NCI-H446 (cell line): ENCODE results near the gene STING1.
"Not testable (repeated sequence)": the region's sequence is repeated elsewhere in the genome, so short reads cannot be mapped to it uniquely, and the experiment has no call there.

ENCODE experiments used
- DNase-seq, 2 experiments: peaks; one replicate each; lab custom pipeline; 2025; lab: John Stamatoyannopoulos, UW

STING1 gene

DNA sequence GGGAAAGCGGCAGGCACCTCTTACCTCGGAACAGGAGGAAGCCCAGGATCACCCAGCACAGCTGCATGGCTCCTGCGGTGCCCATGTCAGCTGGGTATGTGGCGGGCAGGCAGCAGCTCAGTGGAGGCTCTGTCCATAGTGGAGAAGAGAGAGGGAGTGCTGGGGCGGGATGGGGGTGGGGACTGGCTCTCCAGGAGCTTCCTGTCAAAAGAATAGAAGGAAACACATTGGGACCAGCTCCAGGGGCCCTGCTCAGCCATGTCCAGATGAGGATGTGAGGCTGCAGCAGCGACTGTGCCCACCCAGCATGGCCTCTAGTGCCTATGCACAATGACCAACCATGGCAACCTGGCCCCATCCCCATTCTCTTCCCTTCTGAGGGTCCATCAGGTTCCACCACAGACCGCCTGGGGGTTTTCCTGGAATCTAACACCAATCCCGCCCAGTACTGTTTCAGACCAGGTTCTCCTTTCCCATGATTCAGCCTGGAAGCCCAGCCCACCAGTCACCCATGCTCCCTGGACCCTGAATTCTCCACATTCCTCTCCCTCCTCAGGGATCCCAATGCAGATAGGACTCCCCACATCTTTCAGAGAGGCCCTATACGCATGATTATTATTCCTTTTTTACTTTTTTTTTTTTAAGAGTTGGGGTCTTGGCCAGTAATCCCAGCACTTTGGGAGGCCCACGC is 19.8 kb downstream of the STING1 start, which contains the start of gene ECSCR:
ECSCR (minus strand) TSS at position 158 of the 691 bp plus-strand sequence; CDS start at position 85, 73 bp downstream.
- DNase-seq = no peak

DNA sequence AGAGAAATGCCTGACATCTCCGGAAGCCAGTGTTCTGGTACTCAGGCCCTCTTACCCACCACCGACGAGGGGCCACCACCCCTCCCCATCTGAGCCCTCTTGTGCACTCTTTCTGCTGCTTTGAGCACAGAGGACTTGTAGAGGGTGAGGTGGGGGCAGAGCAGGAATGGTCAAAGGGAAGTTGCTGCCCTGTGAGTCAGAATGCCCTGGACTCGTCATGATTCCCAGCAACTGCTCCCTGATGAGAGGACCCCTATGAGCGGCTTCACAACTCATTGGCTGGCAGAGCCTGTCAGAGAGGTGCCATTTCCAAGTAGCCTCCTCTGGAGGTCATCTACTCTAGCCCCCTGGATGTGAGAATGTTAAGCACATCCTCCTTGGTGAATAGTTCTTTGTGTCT is 20.9 kb downstream of the STING1 start:
- no peak for DNase-seq

DNA sequence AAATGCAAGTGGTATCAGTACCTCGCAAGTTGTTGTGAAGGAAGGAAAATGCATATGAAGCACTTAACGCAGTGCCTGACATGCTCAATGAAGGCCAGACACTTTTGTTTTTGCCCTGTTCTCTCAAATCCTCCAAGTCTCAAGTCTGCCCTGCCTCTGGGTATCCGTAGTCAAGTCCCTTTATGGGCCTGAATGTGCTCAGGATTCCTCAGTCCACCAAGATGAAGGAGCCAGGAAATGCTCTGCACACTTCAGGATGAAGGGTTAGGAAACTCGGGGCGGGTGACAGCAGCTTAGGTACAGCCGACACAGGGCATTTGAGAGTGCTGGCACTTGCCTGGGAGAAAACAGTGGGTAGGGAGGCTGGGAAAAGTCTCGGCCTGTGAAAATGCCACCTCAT is 21.4 kb downstream of the STING1 start:
- no peak for DNase-seq

DNA sequence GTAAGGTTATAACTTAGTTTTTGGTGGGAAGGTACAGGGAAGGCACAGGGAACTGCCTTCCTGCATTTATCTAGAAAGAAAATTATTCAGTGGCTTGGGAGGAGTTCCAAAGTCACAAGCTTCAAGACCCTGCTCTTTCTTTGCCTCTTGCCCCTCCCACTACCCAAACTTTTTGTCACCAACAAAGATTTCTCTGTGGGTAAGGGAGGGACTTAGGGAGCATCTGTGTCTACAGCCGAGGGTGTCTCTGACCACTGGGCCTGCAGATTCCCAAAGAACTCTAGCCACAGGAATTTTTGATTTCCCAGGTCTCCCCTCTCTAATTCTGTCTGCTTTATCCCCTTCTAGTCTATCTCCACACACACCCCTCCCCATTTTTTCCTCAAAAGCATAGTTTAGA is 22.1 kb downstream of the STING1 start:
- no peak for DNase-seq

DNA sequence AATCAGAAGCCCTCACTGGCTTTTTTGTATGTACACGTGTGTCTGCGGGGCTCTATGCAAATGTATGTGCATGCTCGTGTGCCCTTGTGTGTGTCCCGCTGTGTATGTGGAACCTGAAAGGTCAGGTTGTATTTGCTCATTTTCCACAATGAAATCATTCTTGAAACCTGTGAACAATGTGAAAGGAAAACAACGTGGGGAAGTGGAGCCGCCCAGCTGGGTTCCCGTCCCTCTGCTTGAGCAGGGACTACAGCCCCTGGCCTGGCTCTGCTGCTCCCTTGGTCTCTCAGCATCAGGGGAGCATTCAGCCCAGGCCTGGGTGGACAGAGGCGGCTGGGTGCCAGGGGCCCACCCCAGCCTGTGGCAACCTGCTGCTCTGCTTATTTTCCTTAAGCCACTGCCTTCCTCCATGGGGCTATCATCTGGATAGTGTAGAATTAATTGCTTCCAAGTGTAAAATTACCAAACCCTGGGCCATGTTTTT is 23.1 kb downstream of the STING1 start:
- DNase-seq = no peak

DNA sequence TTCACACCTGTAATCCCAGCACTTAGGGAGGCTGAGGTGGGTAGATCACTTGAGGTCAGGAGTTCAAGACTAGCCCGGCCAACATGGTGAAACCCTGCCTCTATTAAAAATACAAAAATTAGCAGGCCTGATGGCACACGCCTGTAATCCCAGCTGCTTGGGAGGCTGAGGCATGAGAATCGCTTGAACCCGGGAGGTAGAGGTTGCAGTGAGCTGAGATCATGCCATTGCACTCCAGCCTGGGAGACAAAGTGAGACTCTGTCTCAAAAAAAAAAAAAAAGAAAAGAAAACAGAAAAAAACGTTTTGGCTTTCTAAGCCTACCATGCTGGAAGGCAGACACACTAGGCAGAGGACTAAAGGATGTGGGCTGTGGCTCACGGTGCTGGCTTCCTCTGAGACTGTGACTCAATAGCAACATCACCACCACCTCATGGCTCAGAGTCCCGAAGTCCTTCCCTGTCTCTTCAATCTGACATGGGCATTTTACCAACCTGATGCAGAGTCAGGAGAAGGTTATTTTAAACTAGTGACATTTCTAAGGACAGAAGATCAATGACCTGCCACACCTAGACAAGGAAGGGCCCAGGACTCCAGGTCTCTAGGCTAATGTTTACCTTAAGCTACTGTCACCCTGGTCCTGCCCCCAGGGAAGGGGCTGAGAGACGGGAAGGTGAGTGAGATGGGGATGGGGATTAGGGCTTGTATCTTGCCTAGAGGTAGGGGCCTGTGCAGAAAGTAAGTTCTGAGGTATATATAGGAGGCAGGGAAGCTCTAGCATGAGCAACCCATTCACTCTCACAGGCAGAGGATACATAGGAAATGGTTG is 23.8 kb downstream of the STING1 start:
- no peak for DNase-seq

DNA sequence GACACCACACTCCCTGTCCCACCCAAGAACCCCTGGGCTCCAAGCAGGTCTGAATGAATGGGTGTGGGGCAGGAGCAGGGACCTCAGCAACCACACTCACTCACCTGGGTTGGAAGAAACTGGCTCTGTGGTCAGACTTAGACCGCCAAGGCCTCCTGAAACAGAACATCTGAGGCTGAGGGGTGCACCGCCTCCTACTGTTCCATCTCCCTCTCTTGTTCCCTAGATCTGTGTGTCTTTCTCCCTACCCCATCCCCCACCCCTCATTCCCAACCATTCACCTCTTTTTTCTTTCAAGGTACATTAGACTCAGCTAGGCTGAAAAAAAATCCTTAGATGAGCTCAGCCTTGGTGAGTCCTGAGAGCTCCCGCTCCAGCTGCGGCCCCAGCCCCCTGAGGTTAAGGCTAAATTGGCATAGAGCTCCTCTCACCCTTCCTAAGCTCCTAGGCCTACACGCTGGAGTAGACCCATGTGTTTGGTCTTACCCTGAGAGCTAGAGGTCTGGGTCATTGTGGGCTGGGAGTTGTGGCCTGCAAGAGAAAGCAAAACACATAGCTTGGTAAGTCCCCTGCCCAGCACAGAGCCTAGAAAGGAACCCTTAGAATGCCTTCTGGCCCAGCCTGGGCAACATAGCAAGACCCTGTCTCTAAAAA is 24.8 kb downstream of the STING1 start:
- DNase-seq = no peak

DNA sequence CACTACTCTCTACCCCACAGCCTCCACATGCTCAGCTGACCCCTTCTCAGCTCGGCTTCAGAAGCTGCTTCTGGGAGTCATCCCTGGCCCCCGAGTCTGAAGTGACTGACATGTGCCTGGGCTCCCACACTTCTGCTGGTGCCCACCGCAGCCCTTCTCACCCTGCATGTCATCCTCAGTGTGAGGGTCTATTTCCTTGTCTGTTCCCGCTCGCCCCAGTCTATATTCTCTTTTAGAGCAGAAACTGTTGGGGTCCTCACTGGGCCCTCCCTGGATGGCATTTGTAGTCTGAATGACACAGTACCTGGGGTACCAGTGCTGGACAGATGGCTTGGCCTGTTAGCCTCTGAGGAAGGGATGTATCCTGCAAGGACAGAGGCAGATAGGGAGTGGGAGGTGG is 25.3 kb downstream of the STING1 start:
- DNase-seq = no peak

DNA sequence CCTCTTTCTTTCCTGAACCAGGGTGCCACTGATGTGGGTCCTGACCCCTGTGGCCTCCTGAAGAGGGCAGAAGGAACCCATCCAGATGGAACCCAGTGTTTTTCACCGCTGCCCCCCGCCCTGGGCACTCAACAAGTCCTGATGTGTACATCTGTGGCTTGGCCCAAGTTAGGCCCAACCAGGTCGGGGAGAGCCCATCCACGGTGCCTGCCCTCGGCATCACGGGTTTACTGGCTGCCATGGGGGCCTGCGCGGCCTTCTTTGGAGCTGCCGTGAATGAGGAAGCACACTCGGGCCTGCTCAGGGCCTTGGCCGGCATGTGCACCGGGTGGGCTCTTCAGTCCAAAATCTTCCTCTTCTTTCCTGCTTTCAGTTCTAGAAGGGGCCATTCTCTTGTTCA is 25.8 kb downstream of the STING1 start:
- no peak for DNase-seq

DNA sequence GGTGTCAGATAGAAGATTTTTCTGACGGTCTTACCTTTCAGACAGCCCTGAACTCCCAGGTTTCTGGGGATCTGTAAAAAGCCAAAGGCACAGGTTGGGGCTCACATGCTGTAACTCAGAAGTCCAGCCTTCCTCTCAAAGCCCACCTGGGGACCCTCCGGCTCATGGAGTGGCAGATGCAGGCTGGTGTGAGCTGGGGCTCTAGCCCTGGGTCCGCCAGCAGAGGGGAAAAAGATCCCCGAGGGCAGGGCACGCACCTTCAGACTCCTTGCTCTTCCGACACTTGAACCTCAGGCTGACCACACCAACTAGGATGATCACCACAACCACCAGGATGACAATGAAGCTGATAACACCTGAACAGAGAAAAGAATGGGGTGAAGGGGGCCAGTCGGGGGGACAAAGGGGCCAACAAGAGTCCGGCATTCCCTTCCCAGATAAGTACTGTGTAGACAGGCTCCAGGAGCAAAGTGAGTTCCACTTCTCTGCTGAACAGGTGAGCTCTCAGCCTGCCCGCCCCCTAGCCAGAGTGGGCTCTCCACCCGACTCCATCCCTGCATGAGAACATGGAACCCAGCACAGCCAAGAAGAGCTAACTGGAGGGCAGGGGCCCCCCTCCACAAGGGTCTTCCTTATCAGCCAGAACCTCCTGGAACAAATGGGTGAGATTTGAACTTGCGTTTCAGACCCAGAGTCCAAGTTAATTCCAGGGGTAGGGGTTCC is 27.8 kb downstream of the STING1 start:
- no peak for DNase-seq

DNA sequence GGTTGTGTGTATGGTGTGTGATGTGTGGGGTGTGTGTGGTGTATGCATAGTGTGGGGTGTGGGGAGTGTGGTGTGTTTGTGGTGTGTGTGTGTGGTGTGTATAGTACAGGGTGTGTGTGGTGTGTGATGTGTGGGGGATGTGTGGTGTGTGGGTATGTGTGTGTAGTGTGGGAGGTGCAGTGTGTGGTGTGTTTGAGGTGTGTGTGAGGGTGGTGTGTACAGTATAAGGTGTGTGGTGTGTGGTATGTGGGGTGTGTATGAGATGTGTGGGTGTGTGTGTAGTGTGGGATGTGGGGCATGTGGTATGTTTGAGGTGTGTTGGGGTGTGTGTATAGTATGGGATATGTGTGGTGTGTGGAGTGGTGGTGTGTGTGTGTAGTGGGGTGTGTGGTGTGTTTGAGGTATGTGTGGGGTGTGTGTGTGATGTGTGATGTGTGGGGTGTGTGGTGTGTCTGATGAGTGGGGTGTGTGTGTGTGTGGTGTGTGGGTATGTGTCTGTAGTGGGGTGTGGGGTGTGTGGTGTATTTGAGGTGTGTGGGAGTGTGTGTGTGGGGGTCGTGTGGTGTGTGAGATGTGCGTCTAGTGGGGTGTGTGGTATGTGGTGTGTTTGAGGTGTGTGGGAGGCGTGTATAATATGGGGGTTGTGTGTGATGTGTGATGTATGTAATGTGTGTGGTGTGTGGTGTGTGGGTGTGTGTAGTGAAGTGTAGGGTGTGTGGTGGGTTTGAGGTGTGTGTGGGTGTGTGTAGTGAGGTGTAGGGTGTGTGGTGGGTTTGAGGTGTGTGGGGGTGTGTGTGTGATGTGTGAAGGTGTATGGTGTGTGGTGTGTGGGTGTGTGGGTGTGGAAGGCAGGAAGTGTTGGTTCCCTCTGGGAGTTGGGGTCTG is 28.6 kb downstream of the STING1 start:
- no peak for DNase-seq

DNA sequence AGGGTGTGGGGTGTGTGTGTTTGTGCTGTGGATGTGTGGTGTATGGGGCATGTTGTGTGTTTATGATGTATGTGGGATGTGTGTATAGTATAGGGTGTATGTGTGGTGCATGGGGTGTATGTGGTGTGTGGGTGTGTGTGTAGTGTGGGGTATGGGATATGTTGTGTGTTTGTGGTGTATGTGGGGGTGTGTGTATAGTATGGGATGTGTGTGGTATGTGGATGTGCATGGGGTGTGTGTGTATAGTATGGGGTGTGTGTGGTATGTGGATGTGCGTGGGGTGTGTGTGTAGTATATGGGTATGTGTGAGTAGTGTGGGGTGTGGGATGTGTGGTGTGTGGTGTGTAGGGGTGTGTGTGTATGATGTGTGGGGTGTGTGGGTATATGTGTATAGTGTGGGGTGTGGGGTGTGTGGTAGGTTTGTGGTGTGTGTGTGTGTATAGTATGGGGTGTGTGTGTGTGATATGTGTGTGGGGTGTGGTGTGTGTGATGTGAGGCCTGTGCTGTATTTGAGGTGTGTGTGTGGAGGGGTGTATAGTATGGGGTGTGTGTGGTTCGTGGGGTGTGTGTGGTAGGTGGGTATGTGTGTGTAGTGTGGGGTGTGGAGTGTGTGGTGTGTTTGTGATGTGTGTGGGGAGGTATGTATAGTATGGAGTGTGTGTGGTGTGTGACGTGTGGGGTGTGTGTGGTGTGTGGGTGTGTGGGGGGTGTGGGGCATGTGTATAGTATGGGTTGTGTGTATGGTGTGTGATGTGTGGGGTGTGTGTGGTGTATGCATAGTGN is 30.5 kb downstream of the STING1 start:
- DNase-seq = no peak

DNA sequence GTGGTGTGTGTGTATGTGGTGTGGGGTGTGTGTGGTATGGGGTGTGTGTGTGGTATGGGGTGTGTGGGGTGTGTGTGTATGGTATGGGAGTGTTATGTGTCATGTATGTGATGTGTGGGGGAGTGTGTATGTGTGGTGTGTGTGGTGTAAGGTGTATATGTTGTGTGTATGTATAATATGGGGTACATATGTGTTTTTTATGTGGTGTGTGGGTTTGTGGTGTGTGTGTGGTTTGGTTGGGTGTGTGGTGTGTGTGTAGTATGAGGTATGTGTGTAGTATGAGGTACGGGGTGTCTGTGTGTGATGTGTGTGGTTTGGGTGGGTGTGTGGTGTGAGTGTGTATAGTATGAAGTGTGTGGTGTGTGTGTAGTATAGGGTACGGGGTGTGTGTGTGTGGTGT is 31.4 kb downstream of the STING1 start:
- DNase-seq = no peak

DNA sequence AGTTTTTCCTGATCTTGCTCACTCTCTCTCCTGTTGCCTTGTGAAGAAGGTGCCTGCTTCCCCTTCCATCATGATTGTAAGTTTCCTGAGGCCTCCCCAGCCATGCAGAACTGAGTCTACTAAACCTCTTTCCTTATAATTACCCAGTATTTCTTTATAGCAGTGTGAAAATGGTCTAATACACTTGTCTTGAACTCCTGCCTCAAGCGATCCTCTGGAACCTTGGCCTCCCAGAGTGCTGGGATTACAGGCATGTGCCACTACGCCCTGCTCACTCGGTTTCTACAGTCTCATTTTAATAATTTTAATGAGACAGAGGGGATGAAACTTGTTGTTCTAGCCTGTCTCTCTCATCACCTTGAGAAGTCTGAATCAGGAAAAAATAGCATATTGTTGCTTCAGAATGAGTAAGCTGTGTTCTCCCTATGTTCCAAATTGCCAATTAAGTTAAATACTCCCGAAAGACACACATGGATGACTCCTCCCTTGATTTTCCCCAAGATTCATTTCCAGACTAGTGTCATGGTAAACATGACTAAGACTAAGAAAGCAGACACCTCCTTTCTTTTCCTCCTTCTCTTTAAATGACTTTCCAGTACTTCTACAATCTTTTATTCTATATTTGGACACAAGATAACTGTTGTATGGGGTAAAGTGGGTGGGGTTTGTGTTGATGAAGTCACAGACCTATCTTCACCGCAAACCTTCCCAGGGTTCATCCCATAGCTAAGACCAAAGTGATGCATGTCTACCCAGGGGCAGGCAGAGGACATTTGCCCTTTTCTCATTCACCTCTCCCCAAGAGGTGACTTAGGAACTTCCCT is 35.4 kb downstream of the STING1 start:
- DNase-seq = no peak

DNA sequence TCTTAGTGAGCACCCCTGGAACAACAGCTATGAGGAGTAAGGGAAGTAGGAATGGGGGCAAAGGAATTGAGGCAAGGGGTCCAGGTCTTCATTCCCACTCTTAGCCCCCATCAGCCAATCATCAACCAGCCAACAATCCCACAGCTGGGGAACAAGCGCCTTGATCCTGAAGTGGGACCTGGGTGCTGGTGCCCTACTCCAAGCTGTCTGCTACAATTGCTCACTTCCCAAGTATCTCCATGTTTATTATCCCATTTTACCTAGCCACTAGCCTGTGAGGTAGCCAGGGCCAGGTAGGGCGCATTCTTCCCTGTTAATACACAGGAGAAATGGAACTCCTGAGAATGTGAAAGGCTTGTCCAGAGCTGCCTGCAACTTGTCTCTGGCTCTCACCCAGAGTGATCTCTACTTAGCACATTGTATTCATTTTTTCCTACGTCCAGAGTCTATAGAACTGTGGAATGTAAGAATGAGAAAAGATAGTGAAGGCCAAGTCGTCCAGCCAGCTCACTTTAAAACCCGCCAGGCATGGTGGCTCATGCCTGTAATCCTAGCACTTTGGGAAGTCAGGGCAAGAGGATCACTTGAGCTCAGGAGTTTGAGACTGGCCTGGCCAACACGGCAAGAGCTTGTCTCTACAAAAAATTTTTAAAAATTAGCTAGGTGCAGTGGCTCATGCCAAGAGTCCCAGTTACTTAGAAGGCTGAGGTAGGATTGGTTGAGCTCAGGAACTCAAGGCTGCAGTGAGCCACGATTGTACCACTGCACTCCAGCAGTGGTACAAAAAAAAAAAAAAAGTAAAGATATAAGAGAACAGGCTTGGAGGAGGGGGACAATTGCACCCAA is 37.0 kb downstream of the STING1 start:
- DNase-seq = no peak

DNA sequence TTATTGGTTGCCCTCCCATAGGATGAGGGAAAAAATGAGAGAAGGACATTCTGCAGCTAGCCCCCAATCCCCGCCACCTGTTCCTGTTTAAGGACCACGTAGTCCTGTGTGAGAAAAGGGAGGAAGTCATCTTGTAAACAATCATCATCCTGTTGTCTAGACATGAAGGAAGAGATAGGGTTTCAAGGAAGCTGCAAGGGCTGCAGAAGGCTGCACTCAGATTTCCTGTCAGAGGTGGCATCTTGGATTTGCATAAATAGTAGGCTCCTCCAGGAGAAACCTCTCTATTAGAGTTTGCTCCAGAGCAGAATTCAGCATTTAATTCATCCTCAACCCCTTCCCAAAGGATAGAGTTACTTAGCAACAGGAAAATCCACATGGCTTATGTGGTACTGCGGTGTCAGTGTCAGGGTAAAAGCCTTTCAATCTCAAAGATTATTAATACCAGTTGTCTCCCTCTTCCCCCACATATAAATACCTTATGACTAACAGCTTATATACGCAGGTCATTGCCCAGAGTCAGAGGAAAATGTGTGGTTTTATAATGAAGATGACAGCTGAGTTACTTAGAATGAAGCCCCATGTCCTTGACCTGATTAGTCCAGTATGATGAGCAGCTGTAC is 38.6 kb downstream of the STING1 start:
- DNase-seq = no peak

DNA sequence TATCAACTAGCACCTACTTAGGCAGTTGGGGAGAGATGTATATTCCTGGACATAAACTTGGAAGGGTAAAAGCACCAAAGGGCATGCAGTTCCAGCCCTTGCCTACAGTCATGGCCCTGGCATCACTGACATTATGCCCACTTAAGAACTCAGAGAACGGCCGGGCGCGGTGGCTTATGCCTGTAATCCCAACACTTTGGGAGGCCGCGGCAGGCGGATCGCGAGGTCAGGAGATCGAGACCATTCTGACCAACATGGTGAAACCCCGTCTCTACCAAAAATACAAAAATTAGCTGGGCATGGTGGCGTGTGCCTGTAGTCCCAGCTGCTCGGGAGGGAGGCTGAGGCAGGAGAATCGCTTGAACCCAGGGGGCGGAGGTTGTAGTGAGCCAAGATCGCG is 42.1 kb downstream of the STING1 start:
- DNase-seq = not testable (repeated sequence)
